Body of pancreas (tissue), 4 donors: ENCODE results near the gene TSFM. TPM values are rescaled to one million over a fixed set of nuclear protein-coding genes. Genes with fewer than 3 reads are reported as not detected.

Experiments used
- ATAC-seq: fragments of 150-250 bp; one replicate; pipeline ENCODE4 v1.9.1; 2016
- DNase-seq, 4 donors: peaks; one replicate each; pipeline ENCODE4 v3.0.0-alpha.2; 2019
- H3K27ac ChIP-seq, 4 donors: fragments of 200-600 bp; sonication (generic); 1 replicate in 3 of 4; 2 replicates in 1 of 4; pipeline versions ENCODE4 v1.5.1 to v1.6.1; 2016 to 2019; ENCODE audit warnings: mild to moderate bottlenecking in 1 of 4, mixed read lengths in 1 of 4, moderate library complexity in 1 of 4
- H3K27me3 ChIP-seq, 2 donors: fragments of 200-600 bp; sonication (generic); one replicate each; pipeline ENCODE4 v1.6.0; 2016; ENCODE audit warnings: mild to moderate bottlenecking in 1 of 2
- H3K36me3 ChIP-seq, 2 donors: fragments of 200-600 bp; sonication (generic); replicated peaks in 1 of 2; 2 replicates each; pipeline ENCODE4 v1.5.1; 2016; ENCODE audit warnings: low read depth in 2 of 2; ENCODE audit not compliant: insufficient read depth in 1 of 2
- H3K4me1 ChIP-seq: fragments of 200-600 bp; sonication (generic); one replicate; pipeline ENCODE4 v1.6.0; 2016
- H3K4me3 ChIP-seq, 2 donors: fragments of 200-600 bp; sonication (generic); 1 replicate in 1 of 2; 2 replicates in 1 of 2; pipeline ENCODE4 v1.5.1; 2016 to 2019
- H3K9me3 ChIP-seq, 3 donors: fragments of 200-600 bp; sonication (generic); 1 replicate in 2 of 3; 2 replicates in 1 of 3; pipeline ENCODE4 v1.5.1; 2016
- POLR2A ChIP-seq, 3 donors: fragments of 450-650 bp; IDR thresholded peaks; one replicate each; pipeline ENCODE4 v1.6.1; 2016; ENCODE audit warnings: antibody characterized with exemption in 3 of 3, mild to moderate bottlenecking in 2 of 3
- WGBS, 2 donors: methylation state at CpG; one replicate each; pipeline ENCODE4 v1.1.5; 2017; 5-methylcytosine and 5-hydroxymethylcytosine counted together
- intact Hi-C: fragments of 100-400 bp; cut with DNase I; formaldehyde crosslinking; loops from one replicate; pipeline ENCODE4 v1.15.1; 2023
- total RNA-seq, 2 donors: library from RNA; depleted of rRNA; stranded (reverse); fragments of >200 nt; gene quantifications; one replicate each; pipeline ENCODE4 v1.1.0, GENCODE V29; 2016
- TF ChIP-seq, protein P1 (sequence below), 7 experiments: fragments of 450-650 bp in 4 of 7; fragments of 200-600 bp in 3 of 7; sonication (generic) in 3 of 7; IDR thresholded peaks; one replicate each; pipeline ENCODE4 v1.5.1; 2016 to 2019; ENCODE audit warnings: antibody characterized with exemption in 7 of 7

Gene TSFM
- total RNA-seq, 2 donors from 2014 or later: 9.2 to 18.4 TPM

DNA sequence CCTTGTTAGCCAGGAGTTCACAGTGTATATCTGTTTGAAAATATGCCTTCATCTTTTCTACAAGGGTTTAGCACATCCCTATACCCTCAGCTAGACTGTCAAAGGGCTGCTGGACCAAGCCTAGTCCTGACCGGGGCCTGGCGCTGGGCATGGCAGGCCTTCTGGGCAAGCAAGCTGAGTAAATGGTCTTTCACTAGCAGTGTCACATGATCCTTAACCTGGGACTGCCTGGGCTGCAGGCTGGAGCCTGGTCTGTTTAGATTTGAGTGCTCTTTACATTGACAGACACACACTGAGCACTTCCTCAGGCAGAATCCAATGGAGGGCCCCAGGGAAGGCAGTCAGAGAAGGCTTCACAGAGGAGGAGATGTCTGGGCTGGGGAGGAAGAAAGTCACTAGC is 42.9 kb downstream of the TSFM start:
- Histone ChIP-seq H3K4me1 (peaks cover 16% of the 10 kb centered on the region), H3K36me3 (peaks cover 45 to 70% of the 10 kb centered on the region in 2 donors), H3K27me3 (no peaks in the 10 kb centered on the region), H3K27ac (no peak overlapping the region), H3K9me3 (no peaks in the 10 kb centered on the region), H3K4me3 (no peak overlapping the region)
- 93 to 100% methylated on average over 2 of the region's 2 CpGs for WGBS, 2 donors
- ATAC-seq (no peak), DNase-seq (no peak)
- TF ChIP-seq, protein P1, sequence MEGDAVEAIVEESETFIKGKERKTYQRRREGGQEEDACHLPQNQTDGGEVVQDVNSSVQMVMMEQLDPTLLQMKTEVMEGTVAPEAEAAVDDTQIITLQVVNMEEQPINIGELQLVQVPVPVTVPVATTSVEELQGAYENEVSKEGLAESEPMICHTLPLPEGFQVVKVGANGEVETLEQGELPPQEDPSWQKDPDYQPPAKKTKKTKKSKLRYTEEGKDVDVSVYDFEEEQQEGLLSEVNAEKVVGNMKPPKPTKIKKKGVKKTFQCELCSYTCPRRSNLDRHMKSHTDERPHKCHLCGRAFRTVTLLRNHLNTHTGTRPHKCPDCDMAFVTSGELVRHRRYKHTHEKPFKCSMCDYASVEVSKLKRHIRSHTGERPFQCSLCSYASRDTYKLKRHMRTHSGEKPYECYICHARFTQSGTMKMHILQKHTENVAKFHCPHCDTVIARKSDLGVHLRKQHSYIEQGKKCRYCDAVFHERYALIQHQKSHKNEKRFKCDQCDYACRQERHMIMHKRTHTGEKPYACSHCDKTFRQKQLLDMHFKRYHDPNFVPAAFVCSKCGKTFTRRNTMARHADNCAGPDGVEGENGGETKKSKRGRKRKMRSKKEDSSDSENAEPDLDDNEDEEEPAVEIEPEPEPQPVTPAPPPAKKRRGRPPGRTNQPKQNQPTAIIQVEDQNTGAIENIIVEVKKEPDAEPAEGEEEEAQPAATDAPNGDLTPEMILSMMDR (IDR thresholded peaks at IDR 0.05): no peak
- no peak for TF ChIP-seq POLR2A (IDR thresholded peaks at IDR 0.05)
- intact Hi-C loops: no loop called here

- peaks cover 26% of the 10 kb centered on the region for H3K4me1 ChIP-seq
- peaks cover 45 to 66% of the 10 kb centered on the region in 2 donors for H3K36me3 ChIP-seq
- no peaks in the 10 kb centered on the region for H3K27me3 ChIP-seq
- WGBS, 2 donors: 84% methylated on average over 2 of the region's 2 CpGs; no CpG with 5 or more reads in 1 of the 2 donors
- DNase-seq (no peak), ATAC-seq (no peak)
- intact Hi-C loops: no loop called here
- TF ChIP-seq, protein P1 (IDR thresholded peaks at IDR 0.05): no peak
- no peak for TF ChIP-seq POLR2A (IDR thresholded peaks at IDR 0.05)
- H3K27ac ChIP-seq: no peak overlapping the region
- no peak overlapping the region for H3K4me3 ChIP-seq
- no peaks in the 10 kb centered on the region for H3K9me3 ChIP-seq
These were observed 43.8 kb downstream of the TSFM start for GRCh38 chr12:57826400-57826799.

- Histone ChIP-seq H3K4me3 (no peak overlapping the region), H3K9me3 (no peaks in the 10 kb centered on the region), H3K36me3 (peaks cover 45 to 63% of the 10 kb centered on the region in 2 donors), H3K27ac (no peak overlapping the region), H3K27me3 (no peaks in the 10 kb centered on the region), H3K4me1 (peaks cover 32% of the 10 kb centered on the region)
- intact Hi-C loops: no loop called here
- DNase-seq (no peak), ATAC-seq (no peak)
- TF ChIP-seq POLR2A (IDR thresholded peaks at IDR 0.05): no peak
- TF ChIP-seq, protein P1 (IDR thresholded peaks at IDR 0.05): no peak
- WGBS, 2 donors: 46 to 80% methylated on average over 1 of the region's 1 CpG
These were observed 44.4 kb downstream of the TSFM start for GRCh38 chr12:57826966-57827365.

- Histone ChIP-seq H3K4me3 (no peak overlapping the region), H3K36me3 (peaks cover 30 to 45% of the 10 kb centered on the region in 2 donors), H3K4me1 (peaks cover 53% of the 10 kb centered on the region), H3K27ac (no peak overlapping the region), H3K9me3 (no peaks in the 10 kb centered on the region), H3K27me3 (no peaks in the 10 kb centered on the region)
- DNase-seq (no peak), ATAC-seq (no peak)
- TF ChIP-seq, protein P1 (IDR thresholded peaks at IDR 0.05): no peak
- TF ChIP-seq POLR2A (IDR thresholded peaks at IDR 0.05): no peak
- WGBS, 2 donors: 67 to 68% methylated on average over 10 of the region's 10 CpGs
- intact Hi-C loops: no loop called here
These were observed 46.6 kb downstream of the TSFM start for GRCh38 chr12:57829025-57829777.

- Histone ChIP-seq H3K27ac (peak overlapping the region in 1 of 4 donors; percentile 68), H3K9me3 (no peaks in the 10 kb centered on the region), H3K27me3 (no peaks in the 10 kb centered on the region), H3K36me3 (peaks cover 19 to 34% of the 10 kb centered on the region in 2 donors), H3K4me1 (peaks cover 65% of the 10 kb centered on the region), H3K4me3 (no peak overlapping the region)
- ATAC-seq (no peak), DNase-seq (no peak)
- TF ChIP-seq, protein P1 (IDR thresholded peaks at IDR 0.05): no peak
- no peak for TF ChIP-seq POLR2A (IDR thresholded peaks at IDR 0.05)
- WGBS, 2 donors: 64 to 82% methylated on average over 2 of the region's 2 CpGs
- intact Hi-C loops: loop anchor here (5.0 kb wide), 1 partner anchor 77 kb away; no protein-coding TSS in a partner anchor
These were observed 47.8 kb downstream of the TSFM start for GRCh38 chr12:57830393-57830792.
